Fibroblast of skin of left quadriceps (primary cell): Measurements from ENCODE around the gene DGLUCY.
"Not testable (repeated sequence)": the region's sequence is repeated elsewhere in the genome, so short reads cannot be mapped to it uniquely, and the experiment has no call there.

Experiments
- DNase-seq, 2 experiments: peaks; one replicate each; pipeline ENCODE4 v3.0.0-alpha.2; 2013; ENCODE audit warnings: low read depth in 2 of 2

The DGLUCY gene

DNA sequence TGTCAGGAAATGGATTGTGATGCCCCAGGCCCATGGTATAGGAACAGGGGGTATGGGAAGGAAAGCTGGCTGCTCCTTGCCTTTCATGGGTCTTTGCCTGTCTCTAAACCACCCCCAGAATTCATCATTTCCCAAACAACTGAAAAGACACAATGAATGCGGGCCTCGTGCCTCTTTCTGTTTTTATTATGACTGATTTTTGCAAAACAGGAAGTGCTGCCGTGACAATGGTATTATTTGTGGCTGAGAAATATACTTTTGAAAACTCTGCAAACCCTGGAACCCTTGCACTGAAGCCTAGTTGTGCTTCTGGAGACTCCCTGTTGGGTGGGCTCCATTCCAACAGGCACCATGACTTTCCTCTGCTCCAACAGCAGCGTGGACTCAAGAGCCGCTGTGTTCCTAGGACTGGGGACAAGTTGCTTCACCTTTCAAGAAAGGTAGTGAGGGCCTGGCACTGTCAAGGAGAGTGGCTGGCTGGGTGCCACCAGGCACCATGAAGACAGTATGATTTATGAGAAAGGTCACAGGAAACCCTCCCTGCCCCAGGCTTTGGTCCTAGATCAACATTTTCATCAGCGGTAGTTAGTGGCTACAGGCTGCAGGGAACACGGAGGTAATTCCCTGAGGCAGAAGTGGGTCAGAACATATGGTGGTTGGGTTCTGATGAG, 4.8 kb upstream of the DGLUCY start:
- DNase-seq, result no peak

DNA sequence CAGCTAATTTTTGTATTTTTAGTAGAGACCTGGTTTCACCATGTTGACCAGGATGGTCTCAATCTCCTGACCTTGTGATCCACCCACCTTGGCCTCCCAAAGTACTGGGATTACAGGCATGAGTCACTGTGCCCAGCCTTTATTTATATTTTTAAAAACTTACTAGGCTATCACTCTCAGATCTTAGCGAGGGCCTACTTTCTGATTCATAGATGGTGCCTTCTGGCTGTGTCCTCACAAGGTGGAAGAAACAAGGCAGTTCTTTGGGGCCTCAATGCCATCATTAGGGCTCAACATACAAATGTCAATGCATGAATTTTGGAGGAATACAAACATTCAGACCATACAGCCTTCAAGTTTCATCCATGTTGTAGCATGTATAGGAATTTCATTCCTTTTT, 2.4 kb upstream of the DGLUCY start:
- DNase-seq, result no peak

DNA sequence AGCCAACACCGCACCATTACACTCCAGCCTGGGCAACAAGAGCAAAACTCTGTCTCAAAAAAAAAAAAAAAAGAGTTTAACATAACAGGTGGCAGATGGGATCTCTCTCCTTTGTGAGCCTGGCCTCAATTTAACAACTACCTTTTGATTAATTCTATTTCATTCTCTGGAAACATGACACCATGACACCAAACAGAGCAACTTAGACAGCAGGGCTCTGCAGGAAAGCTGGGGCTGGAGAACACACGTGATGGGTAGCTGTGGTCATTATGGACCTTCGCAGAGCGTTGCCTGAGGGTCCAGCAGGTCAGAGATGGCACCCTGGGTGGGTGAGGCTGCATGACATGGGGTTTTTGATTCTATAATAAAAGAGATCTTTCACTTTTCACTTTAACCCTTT, 1.7 kb upstream of the DGLUCY start:
- DNase-seq, result no peak

DNA sequence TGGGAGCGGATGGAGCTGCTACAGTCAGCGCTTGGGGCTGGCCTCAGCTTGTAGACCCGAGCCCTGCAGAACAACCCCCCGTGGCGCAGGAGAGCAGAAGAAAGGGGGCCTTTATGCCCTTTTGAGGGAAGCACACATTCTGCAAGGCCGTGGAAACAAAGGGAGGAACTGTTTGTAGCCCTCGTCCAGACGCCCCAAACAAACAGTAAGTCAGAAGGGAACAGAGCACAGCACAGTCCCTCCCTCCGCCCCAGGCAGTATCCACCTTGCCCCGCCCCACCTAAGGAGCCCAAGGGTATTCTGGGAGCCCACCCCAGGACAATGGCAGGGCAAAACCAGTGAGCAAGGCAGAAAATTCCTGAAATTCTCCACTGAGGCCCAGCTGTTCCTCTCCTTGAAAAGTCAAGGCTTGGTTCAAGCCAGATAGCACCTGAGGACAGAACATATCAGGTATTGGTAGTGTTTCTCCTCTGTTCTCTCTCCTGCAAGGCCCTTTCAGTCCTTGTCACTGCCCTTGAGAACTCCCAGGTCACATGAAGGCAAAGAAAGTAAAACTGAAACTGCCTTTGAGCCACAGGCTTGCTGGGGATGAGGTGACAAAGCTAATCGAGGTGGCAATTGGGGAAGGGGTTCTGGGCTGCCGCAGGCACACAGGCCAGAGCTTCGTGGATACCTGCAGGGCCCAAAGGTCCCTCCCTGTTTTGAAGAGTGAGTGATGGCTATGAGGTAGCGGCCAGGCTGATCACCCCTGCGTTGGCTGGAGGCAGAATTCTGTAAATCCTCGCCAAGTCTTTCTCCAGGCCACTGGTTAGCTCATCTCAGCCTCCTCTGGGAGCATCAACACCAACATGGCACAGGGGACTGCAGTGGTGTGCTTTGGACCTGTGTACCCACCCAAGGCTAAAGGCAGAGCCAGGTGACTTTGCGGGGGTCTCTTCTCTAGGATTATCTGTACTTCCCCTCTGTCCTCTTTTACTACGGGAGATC, 499 bp downstream of the DGLUCY start:
- no peak for DNase-seq

DNA sequence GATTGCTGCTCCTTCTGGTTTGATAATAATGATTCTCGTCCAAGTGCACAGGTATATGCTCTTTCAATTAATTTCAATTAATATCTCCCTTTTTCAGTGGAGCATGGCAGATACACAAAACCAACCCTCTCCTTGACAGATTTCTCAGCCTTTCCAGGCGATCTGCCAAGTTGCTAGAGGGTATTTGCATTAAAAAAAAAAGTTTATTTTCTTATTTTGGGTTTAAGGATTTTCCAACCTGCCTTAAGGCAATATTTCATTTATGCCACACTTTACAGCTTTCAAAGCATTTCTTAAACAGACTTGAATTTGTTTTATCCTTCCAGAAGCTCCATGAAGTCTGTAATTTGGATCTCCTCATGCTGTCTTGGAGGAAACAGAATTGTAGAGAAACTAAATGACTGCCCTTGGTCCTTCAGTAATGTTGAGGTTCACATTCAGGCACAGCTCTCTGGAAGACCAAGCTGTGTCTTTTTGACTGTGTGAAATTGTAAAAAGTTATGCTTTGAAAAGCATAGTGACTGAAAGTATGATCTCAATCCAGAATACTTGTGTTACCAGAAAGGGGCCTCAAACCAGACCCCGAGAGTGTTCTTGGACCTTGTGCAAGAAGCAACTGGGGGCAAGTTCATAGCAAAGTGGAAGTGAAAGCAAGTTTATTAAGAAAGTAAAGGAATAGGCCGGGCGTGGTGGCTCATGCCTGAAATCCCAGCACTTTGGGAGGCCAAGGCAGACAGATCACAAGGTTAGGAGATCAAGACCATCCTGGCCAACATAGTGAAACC, 2.3 kb downstream of the DGLUCY start:
- no peak for DNase-seq

DNA sequence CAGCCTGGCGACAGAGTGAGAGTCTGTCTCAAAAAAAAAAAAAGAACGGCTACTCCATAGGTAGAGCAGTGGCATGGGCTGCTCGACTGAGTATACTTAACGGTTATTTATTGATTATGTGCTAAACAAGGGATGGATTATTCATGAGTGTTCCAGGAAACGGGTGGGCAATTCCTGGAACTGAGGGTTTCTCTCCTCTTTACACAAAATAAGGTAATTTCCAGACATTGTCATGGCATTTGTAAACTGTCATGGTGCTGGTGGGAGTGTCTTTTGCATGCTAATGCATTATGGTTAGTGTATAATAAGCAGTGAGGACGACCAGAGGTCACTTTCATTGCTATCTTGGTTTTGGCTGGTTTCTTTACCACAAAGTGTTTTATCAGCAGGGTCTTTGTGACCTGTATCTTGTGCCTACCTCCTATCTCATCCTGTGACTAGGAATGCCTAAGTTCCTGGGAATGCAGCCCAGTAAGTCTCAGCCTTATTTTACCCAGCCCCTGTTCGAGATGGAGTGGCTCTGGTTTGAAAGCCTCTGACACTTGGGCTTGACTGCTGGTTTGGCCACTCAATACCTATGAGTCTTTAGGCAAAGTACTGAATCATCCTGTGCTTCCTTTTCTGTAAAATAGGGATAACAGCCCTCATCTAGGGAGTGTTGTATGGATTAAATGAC, 3.2 kb downstream of the DGLUCY start:
- DNase-seq, result no peak

DNA sequence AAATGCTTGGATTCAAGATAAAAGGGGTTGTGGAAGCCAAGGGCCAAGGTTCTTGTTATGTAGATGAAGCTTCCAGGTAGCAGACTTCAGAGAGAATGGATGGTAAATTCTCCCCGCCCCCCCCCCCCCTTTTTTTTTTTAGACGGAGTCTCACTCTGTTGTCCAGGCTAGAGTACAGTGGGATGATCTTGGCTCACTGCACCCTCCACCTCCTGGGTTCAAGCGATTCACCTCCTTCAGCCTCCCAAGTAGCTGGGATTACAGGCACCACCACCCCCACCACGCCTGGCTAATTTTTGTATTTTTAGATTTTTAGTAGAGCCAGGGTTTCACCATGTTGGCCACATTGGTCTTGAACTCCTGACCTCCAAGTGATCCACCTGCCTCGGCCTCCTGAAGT, 4.1 kb downstream of the DGLUCY start:
- no peak for DNase-seq

DNA sequence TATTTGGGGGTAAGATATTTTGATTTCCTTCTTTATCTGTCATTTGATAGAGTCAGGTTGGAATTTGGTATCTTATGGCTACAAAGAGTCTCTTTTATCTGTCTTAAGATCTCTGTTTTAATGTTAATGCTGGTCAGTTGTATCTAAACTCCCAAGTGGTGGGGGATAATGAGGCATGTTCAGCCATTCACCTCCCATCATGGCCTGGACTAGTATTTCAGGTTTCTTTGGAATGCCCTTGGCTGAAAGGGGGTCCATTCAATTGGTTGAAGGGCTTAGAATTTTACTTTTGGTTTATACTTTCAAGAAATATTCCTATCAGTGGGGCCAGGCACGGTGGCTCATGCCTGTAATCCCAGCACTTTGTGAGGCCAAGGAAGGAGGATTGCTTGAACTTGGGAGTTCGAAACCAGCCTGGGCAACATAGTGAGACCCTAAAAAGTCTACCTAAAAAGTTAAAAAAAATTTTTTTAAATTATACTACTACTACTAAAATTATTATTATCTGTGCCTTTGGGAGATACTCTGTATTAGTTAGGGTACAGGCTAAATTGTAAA, 4.7 kb downstream of the DGLUCY start:
- no peak for DNase-seq

DNA sequence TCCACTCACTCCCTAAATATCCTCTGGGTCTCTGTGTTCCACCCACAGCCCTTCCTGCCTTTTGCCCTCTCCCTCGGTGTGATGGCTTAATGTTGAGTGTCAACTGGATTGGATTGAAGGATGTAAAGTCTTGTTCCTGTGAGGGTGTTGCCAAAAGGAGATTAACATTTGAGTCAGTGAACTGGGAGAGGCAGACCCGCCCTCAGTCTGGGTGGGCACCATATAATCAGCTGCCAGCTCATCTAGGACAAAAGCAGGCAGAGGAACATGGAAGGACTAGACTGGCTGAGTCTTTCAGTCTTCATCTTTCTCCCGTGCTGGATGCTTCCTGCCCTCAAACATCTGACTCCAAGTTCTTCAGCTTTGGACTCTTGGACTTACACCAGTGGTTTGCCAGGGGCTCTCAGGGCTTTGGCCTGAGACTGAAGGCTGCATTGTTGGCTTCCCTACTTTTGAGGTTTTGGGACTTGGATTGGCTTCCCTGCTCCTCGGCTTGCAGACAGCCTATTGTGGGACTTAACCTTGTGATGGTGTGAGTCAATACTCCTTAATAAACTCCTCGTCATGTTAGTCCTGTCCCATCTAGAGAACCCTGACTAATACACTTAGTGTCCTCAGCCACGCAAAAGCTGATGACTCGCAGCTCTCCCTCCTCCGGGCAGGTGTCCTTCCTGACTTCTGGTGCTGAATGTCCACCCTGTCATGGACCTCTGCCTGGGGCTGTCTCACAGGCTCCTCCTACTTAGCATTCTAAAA, 5.9 kb downstream of the DGLUCY start:
- DNase-seq, result no peak

DNA sequence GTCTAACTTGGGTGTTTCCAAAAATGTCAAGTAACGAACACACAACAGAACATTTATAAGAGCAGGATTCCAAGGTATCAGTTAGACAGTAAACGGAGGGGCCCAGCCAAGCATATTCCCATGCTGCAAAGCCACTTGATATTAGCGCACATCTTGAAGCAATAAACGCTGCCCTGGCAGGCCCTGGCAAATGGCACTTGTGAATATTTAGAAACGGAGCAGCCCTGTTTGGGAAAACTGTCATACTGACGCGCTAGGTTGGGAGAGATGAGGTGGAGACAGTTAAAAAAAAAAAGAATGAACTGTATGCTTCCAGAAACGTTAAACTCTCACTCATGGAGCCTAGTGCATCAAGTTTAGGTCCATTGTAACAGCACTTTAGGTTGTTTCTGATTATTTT, 9.3 kb downstream of the DGLUCY start:
- DNase-seq, result no peak

DNA sequence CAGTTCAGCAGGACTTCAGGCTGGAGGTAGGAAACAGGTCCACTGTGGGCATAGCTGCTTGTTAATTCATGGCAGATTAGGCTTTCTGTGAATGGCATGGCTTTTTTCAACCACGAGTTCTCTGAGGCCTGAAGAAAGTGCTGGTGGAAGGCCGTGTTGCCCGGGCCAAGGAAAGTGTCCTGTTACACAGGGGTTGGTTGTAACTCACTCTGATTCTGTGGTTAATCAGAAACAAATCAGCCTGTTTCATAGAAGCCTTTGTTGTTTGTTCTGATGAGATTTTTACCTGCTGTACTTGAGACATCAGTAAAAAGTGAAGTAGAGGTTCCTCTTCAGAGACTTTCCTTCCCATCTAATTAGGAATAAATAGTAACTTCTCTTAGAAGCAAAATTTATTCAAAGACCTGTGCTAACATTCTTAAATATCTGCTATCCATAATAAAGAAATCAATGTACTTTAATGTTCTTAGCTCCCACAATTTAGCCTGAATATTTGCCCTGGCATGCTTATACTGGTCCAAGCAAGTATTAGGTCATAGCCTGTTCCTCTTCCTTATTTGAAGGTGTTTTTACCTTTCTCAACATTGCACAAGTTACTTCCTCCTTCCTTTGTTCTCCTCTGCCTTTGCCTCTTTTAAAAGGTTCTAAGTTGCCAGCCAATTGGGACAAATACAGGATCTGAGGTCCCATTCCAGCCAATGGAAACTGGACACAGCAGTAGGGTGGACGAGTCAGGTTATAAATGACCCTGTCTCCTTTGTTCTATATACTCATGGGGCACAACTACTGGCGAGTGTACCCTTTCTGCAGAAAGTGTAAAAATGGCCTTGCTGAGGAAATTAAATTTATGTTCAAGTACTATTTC, 10.8 kb downstream of the DGLUCY start:
- not testable (repeated sequence) for DNase-seq

DNA sequence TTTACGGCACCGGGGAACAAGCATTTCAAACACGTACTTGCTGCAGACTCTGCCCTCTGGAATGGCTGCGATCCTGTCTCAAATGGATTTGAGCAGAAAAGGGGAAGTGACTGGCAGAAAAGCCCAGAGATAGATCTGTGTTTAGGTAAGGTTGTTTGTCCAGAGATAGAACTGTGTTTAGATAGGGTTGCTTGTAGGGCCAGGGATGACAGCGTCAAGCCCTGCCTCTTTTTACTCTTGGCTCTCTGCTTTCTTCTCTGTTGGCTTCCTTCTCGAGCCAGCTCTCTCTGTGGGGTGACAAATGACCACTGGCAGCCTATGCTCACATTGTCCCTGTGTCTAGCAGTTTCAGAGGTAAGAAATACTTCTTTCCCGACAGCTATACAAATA, 11.4 kb downstream of the DGLUCY start:
- no peak for DNase-seq

DNA sequence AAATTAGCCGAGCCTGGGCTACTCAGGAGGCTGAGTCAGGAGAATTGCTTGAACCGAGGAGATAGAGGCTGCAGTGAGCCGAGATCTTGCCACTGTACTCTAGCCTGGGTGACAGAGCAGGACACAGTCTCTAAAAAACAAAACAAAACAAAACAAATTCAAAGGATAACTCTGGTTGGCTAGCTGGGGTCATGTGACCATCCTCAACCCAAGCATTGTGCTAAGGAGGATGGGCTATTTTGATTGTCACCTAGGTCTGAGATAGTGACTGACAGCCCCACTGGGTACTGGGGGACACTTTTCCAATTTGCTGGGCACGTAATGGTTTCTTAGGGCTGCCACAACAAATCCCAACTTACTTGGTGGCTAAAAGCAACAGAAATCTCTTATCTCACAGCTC, 11.9 kb downstream of the DGLUCY start:
- DNase-seq, result no peak

DNA sequence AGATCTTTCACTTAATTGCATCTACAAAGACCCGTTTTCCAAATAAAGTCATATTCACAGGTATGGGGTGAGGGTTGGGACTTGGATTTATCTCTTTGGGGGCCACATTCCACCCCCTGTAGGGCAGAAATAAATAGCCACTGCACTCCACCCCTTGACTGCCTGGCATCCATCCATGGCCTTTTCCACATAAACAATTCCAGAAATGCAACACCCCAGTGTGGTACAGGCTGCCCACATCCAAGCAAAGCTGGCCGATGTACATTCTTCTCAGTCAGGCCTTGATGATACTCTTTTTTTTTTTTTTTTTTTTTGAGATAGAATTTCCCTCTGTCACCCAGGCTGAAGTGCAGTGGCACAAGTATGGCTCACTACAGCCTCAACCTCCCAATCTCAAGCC, 12.9 kb downstream of the DGLUCY start:
- no peak for DNase-seq

DNA sequence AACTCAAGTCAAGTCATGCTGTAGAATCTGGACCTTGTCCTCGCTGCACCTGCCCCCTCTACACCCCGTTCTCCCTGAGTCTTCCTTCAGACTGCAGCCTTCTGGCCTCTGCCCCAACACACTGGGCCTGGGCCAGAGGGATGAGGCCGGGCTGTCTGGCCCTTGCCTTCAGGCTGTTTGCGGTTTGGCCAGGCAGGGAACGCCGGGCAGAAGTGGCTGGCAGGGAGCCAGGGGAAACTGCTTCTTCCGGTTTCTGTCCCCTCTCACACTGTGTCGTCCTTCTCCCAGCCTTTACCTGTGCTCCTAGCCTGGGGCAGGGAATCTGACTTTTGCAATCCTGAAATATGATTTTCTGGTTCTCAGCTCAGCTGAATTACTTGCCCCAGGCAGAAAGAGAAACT, 13.5 kb downstream of the DGLUCY start:
- no peak for DNase-seq

DNA sequence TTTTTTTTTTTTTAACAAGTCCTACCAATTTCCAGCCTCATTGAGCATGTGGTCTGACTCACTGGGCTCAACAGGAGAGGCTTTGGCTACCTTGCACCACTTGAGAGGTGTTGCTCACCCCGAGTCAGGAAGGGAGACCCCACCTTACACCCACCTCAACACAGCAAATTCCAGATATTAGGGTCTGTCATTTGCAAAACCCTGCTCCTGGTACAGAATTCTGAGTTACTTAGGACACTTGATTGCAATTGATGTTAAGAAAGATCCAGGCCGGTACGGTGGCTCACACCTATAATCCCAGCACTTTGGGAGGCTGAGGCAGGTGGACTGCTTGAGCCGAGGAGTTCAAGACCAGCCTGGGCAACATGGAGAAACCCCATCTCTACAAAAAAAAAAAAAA, 14.1 kb downstream of the DGLUCY start:
- no peak for DNase-seq

DNA sequence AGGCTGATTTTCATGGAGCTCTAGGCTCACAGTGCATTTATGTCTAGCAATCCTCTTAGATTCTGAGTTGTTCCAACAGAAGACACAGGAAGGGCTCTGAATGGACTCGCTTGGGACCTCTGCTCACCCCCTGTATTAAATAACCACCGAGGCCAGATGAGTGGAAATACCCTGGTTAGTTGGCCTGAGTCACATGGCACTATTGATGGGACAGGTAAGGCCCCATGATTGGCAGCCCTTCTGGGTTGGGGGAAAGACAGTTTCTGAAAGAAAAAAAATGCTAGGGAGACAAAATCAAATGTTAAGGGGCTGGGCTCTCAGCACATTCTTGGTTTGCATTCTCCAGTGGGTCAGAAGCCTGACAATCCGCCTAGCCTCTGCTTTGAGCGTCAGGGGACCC, 14.8 kb downstream of the DGLUCY start:
- DNase-seq, result no peak

DNA sequence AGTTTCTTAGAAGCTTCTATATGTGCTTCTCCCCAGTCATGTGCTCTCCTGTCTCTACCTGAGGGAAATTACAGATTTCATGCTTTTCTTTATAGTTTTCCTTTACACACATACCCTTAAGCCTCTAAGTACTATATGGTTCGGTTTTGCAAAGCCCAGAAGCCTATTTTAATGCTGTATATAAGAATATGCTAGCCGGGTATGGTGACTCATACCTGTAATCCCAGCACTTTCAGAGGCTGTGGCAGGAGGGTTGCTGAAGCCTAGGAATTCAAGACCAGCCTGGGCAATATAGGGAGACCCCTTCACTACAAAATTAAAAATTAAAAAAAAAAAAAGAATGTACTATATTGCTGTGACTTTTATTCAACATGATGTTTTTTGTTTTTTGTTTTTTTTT, 15.4 kb downstream of the DGLUCY start:
- DNase-seq, result no peak

DNA sequence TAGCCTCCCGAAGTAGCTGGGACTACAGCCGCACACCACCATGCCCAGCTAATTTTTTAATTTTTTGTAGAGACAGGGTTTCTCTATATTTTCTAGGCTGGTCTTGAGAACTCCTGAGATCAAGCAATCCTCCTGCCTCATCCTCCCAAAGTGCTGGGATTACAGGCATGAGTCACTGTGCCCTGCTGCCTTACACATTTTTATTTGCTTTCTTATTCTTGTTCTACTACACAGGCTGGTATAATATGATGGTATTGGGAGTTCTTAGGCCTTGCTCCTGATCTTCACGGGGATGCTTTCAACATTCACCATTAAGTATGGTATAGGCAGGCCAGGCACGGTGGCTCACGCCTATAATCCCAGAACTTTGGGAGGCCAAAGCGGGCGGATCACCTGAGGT, 21.2 kb downstream of the DGLUCY start:
- no peak for DNase-seq
